ENCODE results near the gene ARFIP1. TPM values are rescaled to one million over a fixed set of nuclear protein-coding genes. Genes with fewer than 3 reads are reported as not detected.
"Not testable (repeated sequence)": the region's sequence is repeated elsewhere in the genome, so short reads cannot be mapped to it uniquely, and the experiment has no call there.

ARFIP1 gene
- total RNA-seq, 2 experiments from 2014 or later, result 8.4 to 10.5 TPM

GRCh38 chr4:152870606-152871005 lies 90.9 kb downstream of the ARFIP1 start:
- DNase-seq, result no peak
- peaks cover 19% of the 10 kb centered on the region for H3K36me3 Mint-ChIP-seq (ENCODE audit: low read depth)
- H3K27me3 Mint-ChIP-seq, result no peaks in the 10 kb centered on the region
- no peak for ATAC-seq
- ChIA-PET POLR2A (no interaction called here), CTCF (interaction anchor here (1.3 kb wide), 1 partner anchor 22 kb away, joined by 3 read pairs; no protein-coding TSS in a partner anchor)
- no peak overlapping the region for H3K27ac Mint-ChIP-seq
- H3K9me3 Mint-ChIP-seq (ENCODE audit: low read depth), result no peaks in the 10 kb centered on the region
- H3K4me1 Mint-ChIP-seq, result no peaks in the 10 kb centered on the region
- intact Hi-C loops (cut with DNase I, micrococcal nuclease), result no loop called here
- no peak overlapping the region for H3K4me3 Mint-ChIP-seq

- intact Hi-C loops (cut with DNase I, micrococcal nuclease), result no loop called here
- ChIA-PET POLR2A (no interaction called here), CTCF (no interaction called here)
- H3K27ac Mint-ChIP-seq, result no peak overlapping the region
- ATAC-seq (no peak), DNase-seq (no peak)
- H3K36me3 Mint-ChIP-seq (ENCODE audit: low read depth), result peaks cover 39% of the 10 kb centered on the region
- no peaks in the 10 kb centered on the region for H3K27me3 Mint-ChIP-seq
- no peak overlapping the region for H3K4me3 Mint-ChIP-seq
- peaks cover 4% of the 10 kb centered on the region for H3K9me3 Mint-ChIP-seq (ENCODE audit: low read depth)
- no peaks in the 10 kb centered on the region for H3K4me1 Mint-ChIP-seq
Measured at GRCh38 chr4:152875261-152875660, 95.5 kb downstream of the ARFIP1 start.

GRCh38 chr4:152877868-152878267 lies 98.1 kb downstream of the ARFIP1 start:
- peaks cover 4% of the 10 kb centered on the region for H3K9me3 Mint-ChIP-seq (ENCODE audit: low read depth)
- intact Hi-C loops (cut with DNase I, micrococcal nuclease), result no loop called here
- DNase-seq (no peak), ATAC-seq (no peak)
- H3K4me1 Mint-ChIP-seq, result no peaks in the 10 kb centered on the region
- H3K36me3 Mint-ChIP-seq (ENCODE audit: low read depth), result peaks cover 38% of the 10 kb centered on the region
- ChIA-PET POLR2A (no interaction called here), CTCF (interaction anchor here (1.3 kb wide), 1 partner anchor 211 kb away, joined by 3 read pairs; no protein-coding TSS in a partner anchor)
- no peaks in the 10 kb centered on the region for H3K27me3 Mint-ChIP-seq
- H3K27ac Mint-ChIP-seq, result no peak overlapping the region
- H3K4me3 Mint-ChIP-seq, result no peak overlapping the region

GRCh38 chr4:152880263-152880662 lies 100.5 kb downstream of the ARFIP1 start:
- intact Hi-C loops (cut with DNase I, micrococcal nuclease), result no loop called here
- H3K27ac Mint-ChIP-seq, result no peak overlapping the region
- DNase-seq (no peak), ATAC-seq (no peak)
- H3K4me1 Mint-ChIP-seq, result no peaks in the 10 kb centered on the region
- H3K9me3 Mint-ChIP-seq (ENCODE audit: low read depth), result peaks cover 4% of the 10 kb centered on the region
- H3K27me3 Mint-ChIP-seq, result no peaks in the 10 kb centered on the region
- H3K4me3 Mint-ChIP-seq, result no peak overlapping the region
- POLR2A ChIA-PET, result no interaction called here
- CTCF ChIA-PET, result interaction anchor here (0.6 kb wide), 1 partner anchor 340 kb away, joined by 3 read pairs; no protein-coding TSS in a partner anchor
- H3K36me3 Mint-ChIP-seq (ENCODE audit: low read depth), result peaks cover 27% of the 10 kb centered on the region

- POLR2A ChIA-PET, result no interaction called here
- Mint-ChIP-seq H3K36me3 (ENCODE audit: low read depth) (peaks cover 15% of the 10 kb centered on the region), H3K27ac (no peak overlapping the region), H3K4me3 (no peak overlapping the region), H3K27me3 (no peaks in the 10 kb centered on the region), H3K9me3 (ENCODE audit: low read depth) (peaks cover 2% of the 10 kb centered on the region), H3K4me1 (no peaks in the 10 kb centered on the region)
- CTCF ChIA-PET, result interaction anchor here (0.6 to 1.7 kb wide), 3 partner anchors 9 to 384 kb away, joined by 3 to 4 read pairs (median 3); no protein-coding TSS in a partner anchor
- intact Hi-C loops (cut with DNase I, micrococcal nuclease), result no loop called here
- ATAC-seq (no peak), DNase-seq (no peak)
Measured at GRCh38 chr4:152881974-152882373, 102.2 kb downstream of the ARFIP1 start.

- Mint-ChIP-seq H3K9me3 (ENCODE audit: low read depth) (no peaks in the 10 kb centered on the region), H3K4me1 (no peaks in the 10 kb centered on the region), H3K4me3 (no peak overlapping the region), H3K27me3 (no peaks in the 10 kb centered on the region), H3K27ac (no peak overlapping the region), H3K36me3 (ENCODE audit: low read depth) (peaks cover 12% of the 10 kb centered on the region)
- ATAC-seq (no peak), DNase-seq (no peak)
- intact Hi-C loops (cut with DNase I, micrococcal nuclease), result no loop called here
- POLR2A ChIA-PET, result no interaction called here
- CTCF ChIA-PET, result interaction anchor here (0.8 to 1.2 kb wide), 4 partner anchors 8 to 449 kb away, joined by 3 to 4 read pairs (median 3); no protein-coding TSS in a partner anchor
Measured at GRCh38 chr4:152885185-152885584, 105.4 kb downstream of the ARFIP1 start.

GRCh38 chr4:152886201-152886600 lies 106.4 kb downstream of the ARFIP1 start:
- intact Hi-C loops (cut with DNase I, micrococcal nuclease), result no loop called here
- ATAC-seq, result no peak
- peaks cover 12% of the 10 kb centered on the region for H3K36me3 Mint-ChIP-seq (ENCODE audit: low read depth)
- DNase-seq, result no peak
- H3K4me1 Mint-ChIP-seq, result no peaks in the 10 kb centered on the region
- H3K27ac Mint-ChIP-seq, result no peak overlapping the region
- no peaks in the 10 kb centered on the region for H3K9me3 Mint-ChIP-seq (ENCODE audit: low read depth)
- CTCF ChIA-PET, result no interaction called here
- POLR2A ChIA-PET, result no interaction called here
- H3K27me3 Mint-ChIP-seq, result no peaks in the 10 kb centered on the region
- H3K4me3 Mint-ChIP-seq, result no peak overlapping the region

- peaks cover 15% of the 10 kb centered on the region for H3K36me3 Mint-ChIP-seq (ENCODE audit: low read depth)
- no peaks in the 10 kb centered on the region for H3K27me3 Mint-ChIP-seq
- H3K4me3 Mint-ChIP-seq, result no peak overlapping the region
- H3K9me3 Mint-ChIP-seq (ENCODE audit: low read depth), result no peaks in the 10 kb centered on the region
- ATAC-seq, result no peak
- intact Hi-C loops (cut with DNase I, micrococcal nuclease), result no loop called here
- H3K27ac Mint-ChIP-seq, result no peak overlapping the region
- CTCF ChIA-PET, result no interaction called here
- no peaks in the 10 kb centered on the region for H3K4me1 Mint-ChIP-seq
- POLR2A ChIA-PET, result no interaction called here
- DNase-seq, result no peak
Measured at GRCh38 chr4:152887981-152888380, 108.2 kb downstream of the ARFIP1 start.

- no peak for DNase-seq
- ChIA-PET CTCF (interaction anchor here (0.6 to 1.8 kb wide), 6 partner anchors 21 to 1657 kb away, joined by 3 to 5 read pairs (median 3); partner anchors contain the start of gene PLRG1), POLR2A (no interaction called here)
- intact Hi-C loops (cut with DNase I, micrococcal nuclease), result no loop called here
- Mint-ChIP-seq H3K36me3 (ENCODE audit: low read depth) (peaks cover 6% of the 10 kb centered on the region), H3K4me3 (no peak overlapping the region), H3K27ac (no peak overlapping the region), H3K9me3 (ENCODE audit: low read depth) (no peaks in the 10 kb centered on the region), H3K4me1 (no peaks in the 10 kb centered on the region), H3K27me3 (no peaks in the 10 kb centered on the region)
- no peak for ATAC-seq
Measured at GRCh38 chr4:152892974-152893373, 113.2 kb downstream of the ARFIP1 start.

- H3K4me3 Mint-ChIP-seq, result no peak overlapping the region
- intact Hi-C loops (cut with DNase I, micrococcal nuclease), result no loop called here
- ChIA-PET CTCF (no interaction called here), POLR2A (no interaction called here)
- no peak overlapping the region for H3K27ac Mint-ChIP-seq
- no peaks in the 10 kb centered on the region for H3K9me3 Mint-ChIP-seq (ENCODE audit: low read depth)
- no peak for DNase-seq
- no peaks in the 10 kb centered on the region for H3K4me1 Mint-ChIP-seq
- peaks cover 6% of the 10 kb centered on the region for H3K36me3 Mint-ChIP-seq (ENCODE audit: low read depth)
- no peaks in the 10 kb centered on the region for H3K27me3 Mint-ChIP-seq
- no peak for ATAC-seq
Measured at GRCh38 chr4:152894673-152895072, 114.9 kb downstream of the ARFIP1 start.

GRCh38 chr4:152896811-152897210 lies 117.1 kb downstream of the ARFIP1 start:
- Mint-ChIP-seq H3K9me3 (ENCODE audit: low read depth) (no peaks in the 10 kb centered on the region), H3K27me3 (no peaks in the 10 kb centered on the region), H3K4me1 (no peaks in the 10 kb centered on the region), H3K36me3 (ENCODE audit: low read depth) (peaks cover 3% of the 10 kb centered on the region), H3K4me3 (no peak overlapping the region), H3K27ac (no peak overlapping the region)
- ChIA-PET POLR2A (no interaction called here), CTCF (interaction anchor here (1.1 kb wide), 2 partner anchors 12 to 251 kb away, joined by 3 read pairs; no protein-coding TSS in a partner anchor)
- intact Hi-C loops (cut with DNase I, micrococcal nuclease), result no loop called here
- ATAC-seq (no peak), DNase-seq (no peak)

- H3K27ac Mint-ChIP-seq; H3K27me3 Mint-ChIP-seq; H3K36me3 Mint-ChIP-seq (ENCODE audit: low read depth); ATAC-seq; DNase-seq; intact Hi-C loops (cut with DNase I, micrococcal nuclease); CTCF ChIA-PET; H3K4me3 Mint-ChIP-seq; H3K9me3 Mint-ChIP-seq (ENCODE audit: low read depth); H3K4me1 Mint-ChIP-seq; POLR2A ChIA-PET: not testable (repeated sequence)
Measured at GRCh38 chr4:152898133-152898532, 118.4 kb downstream of the ARFIP1 start.

- Mint-ChIP-seq H3K4me1 (no peaks in the 10 kb centered on the region), H3K36me3 (ENCODE audit: low read depth) (peaks cover 3% of the 10 kb centered on the region), H3K9me3 (ENCODE audit: low read depth) (no peaks in the 10 kb centered on the region), H3K27ac (no peak overlapping the region), H3K27me3 (no peaks in the 10 kb centered on the region), H3K4me3 (no peak overlapping the region)
- intact Hi-C loops (cut with DNase I, micrococcal nuclease), result no loop called here
- ATAC-seq, result no peak
- POLR2A ChIA-PET, result no interaction called here
- CTCF ChIA-PET, result no interaction called here
- no peak for DNase-seq
Measured at GRCh38 chr4:152898606-152899005, 118.9 kb downstream of the ARFIP1 start.
